ENCODE data around the gene ZNF821. TPM values are rescaled to one million over a fixed set of nuclear protein-coding genes. Genes with fewer than 3 reads are reported as not detected.

ZNF821 gene
- total and polyA plus RNA-seq, 2 of the 8 experiments (the other 6 are each of a cell fraction or from before 2014, with no cell fraction given), result 9.5 to 14.1 TPM

GRCh38 chr16:71912534-71913275 lies 28.7 kb upstream of the ZNF821 start:
- H3K23ac ChIP-seq (ENCODE audit: insufficient read length), result no peak overlapping the region
- FAIRE-seq (no peak), DNase-seq (ENCODE audit: low read depth in 1 of 2, low spot score in 2 of 2) (no peak)
- no peak overlapping the region for H4K5ac ChIP-seq (ENCODE audit: insufficient read length, low read depth, low read length)
- H3K23me2 ChIP-seq (ENCODE audit: low read depth, low read length), result no peaks in the 10 kb centered on the region
- peaks cover 63 to 100% of the 10 kb centered on the region in 2 experiments for H3K79me2 ChIP-seq (ENCODE audit: control insufficient read depth in 1 of 2, insufficient read depth in 2 of 2, low read length in 2 of 2)
- CTCF ChIA-PET (ENCODE audit: partially characterized antibody), result interaction anchor here (1.1 to 1.8 kb wide), 4 partner anchors 9 to 30 kb away, joined by 3 to 11 read pairs (median 4); no protein-coding TSS in a partner anchor
- H3K36me3 ChIP-seq (ENCODE audit: control insufficient read depth in 2 of 4, insufficient read depth in 4 of 4, low read length in 3 of 4), result peaks cover 3 to 49% (median 10%) of the 10 kb centered on the region in 4 experiments; a peak in 6 of 8 replicates
- no peak overlapping the region for H2AFZ ChIP-seq (ENCODE audit: low read length)
- no peak overlapping the region for H2AK5ac ChIP-seq (ENCODE audit: low read depth, low read length)
- no peak overlapping the region for H4K8ac ChIP-seq (ENCODE audit: extremely low read depth, insufficient read depth, low read length)
- no peaks in the 10 kb centered on the region for H3K9me3 ChIP-seq (ENCODE audit: insufficient read depth in 2 of 2, low read depth in 1 of 2, low read length in 1 of 2)
- POLR2A ChIA-PET (ENCODE audit: partially characterized antibody), result interaction anchor here (1.0 to 2.1 kb wide), 4 partner anchors 9 to 24 kb away, joined by 3 to 6 read pairs (median 5); no protein-coding TSS in a partner anchor
- H3K9ac ChIP-seq (replicated peaks in 1 of 4; ENCODE audit: extremely low read depth in 1 of 4, low read depth in 3 of 4, low read length in 3 of 4), result no peak overlapping the region
- no peak overlapping the region for H3K14ac ChIP-seq (ENCODE audit: insufficient read length)
- H3K4me2 ChIP-seq (ENCODE audit: insufficient read depth in 1 of 2, low read depth in 2 of 2, low read length in 2 of 2), result no peak overlapping the region
- peaks cover 3% of the 10 kb centered on the region for H3K79me1 ChIP-seq (ENCODE audit: low read depth, low read length)
- H2BK5ac ChIP-seq (ENCODE audit: low read depth, low read length), result no peak overlapping the region
- no peak overlapping the region for H3K27ac ChIP-seq (ENCODE audit: low read depth, low read length)
- no peak overlapping the region for H2BK120ac ChIP-seq (replicated peaks; ENCODE audit: low read depth, low read length)
- no peak overlapping the region for H3K4ac ChIP-seq (replicated peaks; ENCODE audit: insufficient read length, low read depth, low read length)
- H3K4me1 ChIP-seq (replicated peaks in 1 of 4; ENCODE audit: control insufficient read depth in 3 of 4, insufficient read depth in 4 of 4, low read length in 3 of 4), result peaks cover 0 to 2% (median under 1%) of the 10 kb centered on the region in 4 experiments; a peak in 5 of 7 replicates
- no peak overlapping the region for H2BK20ac ChIP-seq (ENCODE audit: low read length)
- no peak overlapping the region for H3K56ac ChIP-seq (replicated peaks; ENCODE audit: insufficient read length, low read depth, low read length)
- H4K20me1 ChIP-seq (replicated peaks in 1 of 2; ENCODE audit: control insufficient read depth in 1 of 2, insufficient read depth in 2 of 2, low read length in 2 of 2), result peaks cover 24 to 38% of the 10 kb centered on the region in 2 experiments
- no peak overlapping the region for H4K91ac ChIP-seq (replicated peaks; ENCODE audit: insufficient read length, low read length)
- no peak overlapping the region for H2BK12ac ChIP-seq (ENCODE audit: low read depth, low read length)
- H2BK15ac ChIP-seq (ENCODE audit: low read length), result no peak overlapping the region
- 94% methylated on average over 6 of the region's 6 CpGs; no CpG with 5 or more reads in 1 of the 2 experiments for WGBS, 2 experiments (ENCODE audit: extremely low coverage in 1 of 2, insufficient coverage in 1 of 2, insufficient read length in 1 of 2, insufficient replicate concordance in 2 of 2, low coverage in 1 of 2, low lambda C conversion rate in 2 of 2, missing lambda C conversion rate in 1 of 2)
- H3K4me3 ChIP-seq (ENCODE audit: extremely low read depth in 1 of 4, insufficient read depth in 2 of 4, low read depth in 3 of 4, low read length in 4 of 4), result no peak overlapping the region
- H3K18ac ChIP-seq (ENCODE audit: extremely low read depth, low read length), result no peak overlapping the region
- H3K27me3 ChIP-seq (replicated peaks in 1 of 4; ENCODE audit: control insufficient read depth in 3 of 4, extremely low read depth in 1 of 4, insufficient read depth in 3 of 4, low read length in 3 of 4), result no peaks in the 10 kb centered on the region
- TF ChIP-seq CTCF (IDR thresholded peaks at IDR 0.05; ENCODE audit: control extremely low read depth in 1 of 3, insufficient read depth in 1 of 3, low read depth in 1 of 3, low read length in 3 of 3) (no peak), JUN (IDR thresholded peaks at IDR 0.05; ENCODE audit: low read depth, low read length) (no peak), POLR2AphosphoS5 (IDR thresholded peaks at IDR 0.05; ENCODE audit: low read depth, low read length) (no peak), ASH2L (IDR thresholded peaks at IDR 0.05; ENCODE audit: low read length) (no peak), JUND (IDR thresholded peaks at IDR 0.05; ENCODE audit: low read length) (no peak), SRF (IDR thresholded peaks at IDR 0.05; ENCODE audit: low read depth, low read length) (no peak), SUZ12 (IDR thresholded peaks at IDR 0.05; ENCODE audit: low read length) (no peak), PHF8 (conservative IDR thresholded peaks at IDR 0.05; ENCODE audit: low read depth, low read length) (no peak), CEBPB (IDR thresholded peaks at IDR 0.05; ENCODE audit: low read depth, low read length) (no peak), MAX (IDR thresholded peaks at IDR 0.05) (no peak)
